ENCODE data around the gene TOMM5.

GRCh38 chr9:37641331-37641730 is 48.9 kb upstream of the TOMM5 start:
- no peak for TF ChIP-seq POLR2AphosphoS5 (IDR thresholded peaks at IDR 0.05; ENCODE audit: low read depth, low read length)
- no peak for TF ChIP-seq TAF1 (IDR thresholded peaks at IDR 0.05; ENCODE audit: borderline replicate concordance, insufficient read depth, low read length)
- no peak for TF ChIP-seq REST (IDR thresholded peaks at IDR 0.05; ENCODE audit: insufficient read depth in 1 of 2, low read depth in 2 of 2, low read length in 2 of 2)

Data from PFSK-1 (cell line).